HL-60 (cell line): Measurements from ENCODE around the gene SELENOO.
A peak's percentile ranks its signal among the peaks of the same experiment; 100 is the strongest.

ENCODE experiments used
- DNase-seq, 2 experiments: peaks; one replicate each; pipeline ENCODE4 v3.0.0-alpha.2; 2010 to 2020; ENCODE audit warnings: low read depth in 1 of 2, low spot score in 1 of 2
- H3K27ac ChIP-seq: fragments of 250-450 bp; sonication (Bioruptor Pico); replicated peaks from 2 replicates; pipeline ENCODE4 v1.5.1; 2020; ENCODE audit warnings: mild to moderate bottlenecking, moderate library complexity
- H3K27me3 ChIP-seq: fragments of 250-450 bp; sonication (Bioruptor Pico); 2 replicates; pipeline ENCODE4 v1.5.1; 2021; ENCODE audit warnings: mild to moderate bottlenecking, moderate library complexity; ENCODE audit not compliant: insufficient read depth, poor library complexity, severe bottlenecking
- H3K4me3 ChIP-seq: replicated peaks from 2 replicates; pipeline ENCODE4 v1.5.1; 2011; ENCODE audit warnings: mild to moderate bottlenecking, control low read depth, low read length; ENCODE audit not compliant: insufficient read depth
- GABPA ChIP-seq: IDR thresholded peaks from 2 replicates; pipeline ENCODE4 v1.6.1; 2012; ENCODE audit warnings: low read depth
- POLR2AphosphoS5 ChIP-seq: IDR thresholded peaks from 2 replicates; pipeline ENCODE4 v1.6.1; 2012; ENCODE audit warnings: low read depth
- REST ChIP-seq: IDR thresholded peaks from 2 replicates; pipeline ENCODE4 v1.6.1; 2012; ENCODE audit warnings: low read depth; ENCODE audit not compliant: insufficient replicate concordance
- SPI1 ChIP-seq: IDR thresholded peaks from 2 replicates; pipeline ENCODE4 v1.6.1; 2012; ENCODE audit warnings: low read depth, mild to moderate bottlenecking, borderline replicate concordance
- TF ChIP-seq, protein P1 (sequence below): IDR thresholded peaks from one replicate; pipeline ENCODE4 v1.5.1; 2011; ENCODE audit warnings: low read length, control low read depth, inconsistent platforms; ENCODE audit not compliant: insufficient read depth

The SELENOO gene

DNA sequence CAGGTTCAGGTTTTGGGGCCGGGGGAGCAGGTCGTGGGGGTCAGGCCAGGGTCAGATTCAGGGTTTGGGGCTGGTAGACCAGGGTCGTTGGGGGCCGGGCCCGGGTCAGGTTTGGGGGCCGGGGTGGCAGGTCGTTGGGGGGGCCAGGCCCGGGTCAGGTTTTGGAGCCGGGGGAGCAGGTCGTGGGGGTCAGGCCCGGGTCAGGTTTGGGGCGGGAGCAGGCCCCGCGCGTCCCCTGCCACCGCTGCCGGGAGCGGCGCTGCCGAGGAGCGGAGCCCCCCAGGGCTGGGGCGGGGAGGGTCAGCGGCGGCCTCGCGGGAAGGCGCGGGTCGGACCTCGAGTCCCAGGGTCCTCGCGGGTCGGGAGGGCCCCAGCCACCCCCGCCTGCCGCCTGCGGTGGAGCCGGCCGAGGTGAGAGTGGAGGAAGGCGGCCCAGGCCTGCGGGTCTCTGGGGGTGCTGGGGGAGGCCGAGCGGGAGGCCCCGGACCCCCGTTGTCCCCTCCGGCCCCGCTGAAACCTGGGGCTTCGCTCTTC lies 14.6 kb upstream of the SELENOO start:
- no peak for DNase-seq
- peak overlapping the region; percentile 75 for H3K27ac ChIP-seq

DNA sequence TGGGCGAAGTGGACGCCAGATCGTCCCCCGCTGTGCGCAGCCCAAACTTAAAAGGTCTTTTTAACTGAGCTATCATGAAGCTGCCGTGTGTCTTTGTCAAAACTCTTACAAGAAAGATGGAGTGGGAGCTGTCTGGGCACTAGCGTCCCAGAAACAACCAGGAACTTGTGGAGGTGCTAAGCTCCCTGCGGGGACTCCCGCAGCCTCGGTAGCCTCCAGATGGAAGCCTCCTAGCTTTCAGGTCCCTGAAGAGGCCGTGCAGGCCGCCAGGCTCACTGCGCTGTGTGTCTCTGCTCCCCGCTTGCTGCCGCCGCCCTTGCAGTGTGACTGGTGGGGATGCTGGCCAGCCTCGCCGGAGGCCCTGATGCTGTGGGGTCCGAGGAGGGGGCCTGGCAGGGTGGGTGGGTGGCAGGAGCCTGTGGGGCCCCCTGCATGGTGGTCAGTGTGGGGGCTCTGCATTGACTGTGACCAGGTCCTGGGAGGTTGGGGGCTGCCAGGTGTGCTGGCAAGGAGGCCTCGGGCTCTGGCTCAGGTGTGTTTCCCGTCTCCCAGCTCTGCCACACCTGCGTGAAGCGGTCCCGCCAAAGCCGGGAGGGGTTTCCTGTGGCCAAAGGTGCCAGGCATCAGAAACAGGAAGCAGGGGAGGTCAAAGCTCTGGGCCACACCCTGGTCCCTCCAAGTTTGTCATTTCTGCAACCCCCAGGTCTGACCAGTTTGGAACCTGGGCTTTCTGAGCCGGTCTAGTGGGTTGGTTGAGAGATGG lies 13.9 kb upstream of the SELENOO start:
- H3K27ac ChIP-seq = peak overlapping the region; percentile 75
- TF ChIP-seq REST (no peak), SPI1 (peak; percentile 10; the same call in 1 of the 2 replicates), GABPA (no peak), POLR2AphosphoS5 (no peak)
- TF ChIP-seq, protein P1, sequence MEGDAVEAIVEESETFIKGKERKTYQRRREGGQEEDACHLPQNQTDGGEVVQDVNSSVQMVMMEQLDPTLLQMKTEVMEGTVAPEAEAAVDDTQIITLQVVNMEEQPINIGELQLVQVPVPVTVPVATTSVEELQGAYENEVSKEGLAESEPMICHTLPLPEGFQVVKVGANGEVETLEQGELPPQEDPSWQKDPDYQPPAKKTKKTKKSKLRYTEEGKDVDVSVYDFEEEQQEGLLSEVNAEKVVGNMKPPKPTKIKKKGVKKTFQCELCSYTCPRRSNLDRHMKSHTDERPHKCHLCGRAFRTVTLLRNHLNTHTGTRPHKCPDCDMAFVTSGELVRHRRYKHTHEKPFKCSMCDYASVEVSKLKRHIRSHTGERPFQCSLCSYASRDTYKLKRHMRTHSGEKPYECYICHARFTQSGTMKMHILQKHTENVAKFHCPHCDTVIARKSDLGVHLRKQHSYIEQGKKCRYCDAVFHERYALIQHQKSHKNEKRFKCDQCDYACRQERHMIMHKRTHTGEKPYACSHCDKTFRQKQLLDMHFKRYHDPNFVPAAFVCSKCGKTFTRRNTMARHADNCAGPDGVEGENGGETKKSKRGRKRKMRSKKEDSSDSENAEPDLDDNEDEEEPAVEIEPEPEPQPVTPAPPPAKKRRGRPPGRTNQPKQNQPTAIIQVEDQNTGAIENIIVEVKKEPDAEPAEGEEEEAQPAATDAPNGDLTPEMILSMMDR = no peak
- peak in 1 of 2 experiments; percentile 47 for DNase-seq
- H3K27me3 ChIP-seq = no peaks in the 10 kb centered on the region
- H3K4me3 ChIP-seq = peak overlapping the region; percentile 75

More for the DNA sequence above, 14.6 kb upstream of the SELENOO start:
- Histone ChIP-seq H3K27me3 (no peaks in the 10 kb centered on the region), H3K4me3 (peak overlapping the region; percentile 75)
- TF ChIP-seq SPI1 = no peak
- TF ChIP-seq POLR2AphosphoS5 = no peak
- TF ChIP-seq REST = no peak
- TF ChIP-seq, protein P1 = no peak
- TF ChIP-seq GABPA = no peak

GRCh38 chr22:50188356-50188755 lies 12.5 kb upstream of the SELENOO start:
- TF ChIP-seq POLR2AphosphoS5 (no peak), REST (no peak), GABPA (no peak), SPI1 (no peak)
- TF ChIP-seq, protein P1 = no peak
- DNase-seq = no peak
- Histone ChIP-seq H3K27me3 (no peaks in the 10 kb centered on the region), H3K4me3 (no peak overlapping the region), H3K27ac (peak overlapping the region; percentile 97)
